Neural progenitor cell (in vitro differentiated cells): Measurements from ENCODE around the gene FKBP1A. TPM values are rescaled to one million over a fixed set of nuclear protein-coding genes. Genes with fewer than 3 reads are reported as not detected.

Experiments
- DNase-seq: peaks from one replicate; pipeline ENCODE4 v3.0.0-alpha.2; 2016; ENCODE audit warnings: low spot score
- H2AFZ ChIP-seq: fragments of 200-600 bp; sonication (generic); replicated peaks from 2 replicates; pipeline ENCODE4 v1.6.1; 2016; ENCODE audit warnings: antibody characterized with exemption
- H3F3A ChIP-seq: fragments of 200-600 bp; sonication (generic); 2 replicates; pipeline ENCODE4 v1.6.1; 2016; ENCODE audit warnings: antibody characterized with exemption, low read depth
- H3K27ac ChIP-seq: fragments of 200-600 bp; sonication (generic); 2 replicates; pipeline ENCODE4 v1.5.1; 2016; ENCODE audit warnings: mild to moderate bottlenecking
- H3K27me3 ChIP-seq: fragments of 200-600 bp; sonication (generic); 2 replicates; pipeline ENCODE4 v1.6.1; 2016; ENCODE audit warnings: mild to moderate bottlenecking, moderate library complexity
- H3K36me3 ChIP-seq: fragments of 200-600 bp; sonication (generic); 2 replicates; pipeline ENCODE4 v1.5.1; 2016
- H3K4me1 ChIP-seq: fragments of 200-600 bp; sonication (generic); 2 replicates; pipeline ENCODE4 v1.6.1; 2016; ENCODE audit warnings: mixed run types
- H3K4me2 ChIP-seq: fragments of 200-600 bp; sonication (generic); 2 replicates; pipeline ENCODE4 v1.6.1; 2016
- H3K4me3 ChIP-seq: fragments of 200-600 bp; sonication (generic); 2 replicates; pipeline ENCODE4 v1.5.1; 2016
- H3K79me2 ChIP-seq: fragments of 200-600 bp; sonication (generic); 2 replicates; pipeline ENCODE4 v1.6.1; 2016; ENCODE audit warnings: low read depth
- H3K9ac ChIP-seq: fragments of 200-600 bp; sonication (generic); 2 replicates; pipeline ENCODE4 v1.6.1; 2016
- H3K9me3 ChIP-seq: fragments of 200-600 bp; sonication (generic); 2 replicates; pipeline ENCODE4 v1.5.1; 2016; ENCODE audit warnings: low read depth
- H4K20me1 ChIP-seq: fragments of 200-600 bp; sonication (generic); 2 replicates; pipeline ENCODE4 v1.6.1; 2016; ENCODE audit warnings: low read depth
- H3K27ac Mint-ChIP-seq: 3 replicates; pipeline ENCODE4 v1.8.0; 2021; ENCODE audit warnings: mixed read lengths
- H3K27me3 Mint-ChIP-seq: 2 replicates; pipeline ENCODE4 v1.8.0; 2022; ENCODE audit warnings: low read depth, mild to moderate bottlenecking, inconsistent platforms, moderate library complexity, mixed read lengths; ENCODE audit not compliant: insufficient read depth
- H3K36me3 Mint-ChIP-seq: 3 replicates; pipeline ENCODE4 v1.8.0; 2021; ENCODE audit warnings: mixed read lengths
- H3K4me1 Mint-ChIP-seq: 3 replicates; pipeline ENCODE4 v1.8.0; 2021; ENCODE audit warnings: mixed read lengths
- H3K4me3 Mint-ChIP-seq: 3 replicates; pipeline ENCODE4 v1.8.0; 2021; ENCODE audit warnings: mild to moderate bottlenecking, moderate library complexity, mixed read lengths
- H3K9me3 Mint-ChIP-seq: 3 replicates; pipeline ENCODE4 v1.8.0; 2020; ENCODE audit warnings: mixed read lengths
- EZH2 ChIP-seq: fragments of 200-600 bp; sonication (generic); IDR thresholded peaks from 2 replicates; pipeline ENCODE4 v1.6.1; 2017; ENCODE audit warnings: antibody characterized with exemption, mild to moderate bottlenecking, moderate library complexity
- EZH2phosphoT487 ChIP-seq: fragments of 200-600 bp; sonication (generic); IDR thresholded peaks from 2 replicates; pipeline ENCODE4 v1.6.1; 2017; ENCODE audit warnings: antibody characterized with exemption
- total RNA-seq: library from RNA; depleted of rRNA; stranded (reverse); fragments of >200 nt; gene quantifications from 2 replicates; pipeline ENCODE4 v1.2.3, GENCODE V29; 2015; ENCODE audit warnings: low replicate concordance
- TF ChIP-seq, protein P1 (sequence below): fragments of 200-600 bp; sonication (generic); IDR thresholded peaks from 2 replicates; pipeline ENCODE4 v1.5.1; 2017; ENCODE audit warnings: antibody characterized with exemption, mild to moderate bottlenecking

Gene FKBP1A
- total RNA-seq, 1 donor from 2014 or later, result 128 TPM

DNA sequence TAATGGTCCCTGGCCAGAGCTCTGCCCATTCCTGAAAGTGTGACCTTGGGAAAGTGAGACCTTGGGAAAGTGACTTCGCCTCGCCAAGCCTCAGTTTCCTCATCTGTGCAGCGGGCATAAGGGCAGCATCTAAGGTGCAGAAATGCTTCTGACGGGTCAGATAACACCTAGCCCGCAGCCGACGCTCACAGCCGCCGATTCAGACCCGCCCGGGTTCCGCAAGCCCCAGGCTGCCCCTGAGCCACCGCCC is 486 bp downstream of the FKBP1A start:
- H3K9me3 Mint-ChIP-seq, result no peaks in the 10 kb centered on the region
- no peak overlapping the region for H2AFZ ChIP-seq
- H3K36me3 Mint-ChIP-seq, result peaks cover 7% of the 10 kb centered on the region
- peaks cover 39% of the 10 kb centered on the region for H3K4me1 ChIP-seq
- H3K27me3 Mint-ChIP-seq, result peaks cover 9% of the 10 kb centered on the region
- H3K4me3 ChIP-seq, result peak overlapping the region; percentile 78
- H3K27ac ChIP-seq, result no peak overlapping the region
- H3K4me2 ChIP-seq, result peak overlapping the region; percentile 87
- TF ChIP-seq EZH2 (no peak), EZH2phosphoT487 (no peak)
- TF ChIP-seq, protein P1, sequence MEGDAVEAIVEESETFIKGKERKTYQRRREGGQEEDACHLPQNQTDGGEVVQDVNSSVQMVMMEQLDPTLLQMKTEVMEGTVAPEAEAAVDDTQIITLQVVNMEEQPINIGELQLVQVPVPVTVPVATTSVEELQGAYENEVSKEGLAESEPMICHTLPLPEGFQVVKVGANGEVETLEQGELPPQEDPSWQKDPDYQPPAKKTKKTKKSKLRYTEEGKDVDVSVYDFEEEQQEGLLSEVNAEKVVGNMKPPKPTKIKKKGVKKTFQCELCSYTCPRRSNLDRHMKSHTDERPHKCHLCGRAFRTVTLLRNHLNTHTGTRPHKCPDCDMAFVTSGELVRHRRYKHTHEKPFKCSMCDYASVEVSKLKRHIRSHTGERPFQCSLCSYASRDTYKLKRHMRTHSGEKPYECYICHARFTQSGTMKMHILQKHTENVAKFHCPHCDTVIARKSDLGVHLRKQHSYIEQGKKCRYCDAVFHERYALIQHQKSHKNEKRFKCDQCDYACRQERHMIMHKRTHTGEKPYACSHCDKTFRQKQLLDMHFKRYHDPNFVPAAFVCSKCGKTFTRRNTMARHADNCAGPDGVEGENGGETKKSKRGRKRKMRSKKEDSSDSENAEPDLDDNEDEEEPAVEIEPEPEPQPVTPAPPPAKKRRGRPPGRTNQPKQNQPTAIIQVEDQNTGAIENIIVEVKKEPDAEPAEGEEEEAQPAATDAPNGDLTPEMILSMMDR, result no peak
- peak overlapping the region; percentile 91 for H3K4me3 Mint-ChIP-seq
- peaks cover 38% of the 10 kb centered on the region for H3K27me3 ChIP-seq
- H3K4me1 Mint-ChIP-seq, result peaks cover 34% of the 10 kb centered on the region
- H3K9me3 ChIP-seq, result no peaks in the 10 kb centered on the region
- H3F3A ChIP-seq, result no peaks in the 10 kb centered on the region
- H3K27ac Mint-ChIP-seq, result no peak overlapping the region
- no peaks in the 10 kb centered on the region for H3K36me3 ChIP-seq
- DNase-seq, result no peak
- peaks cover 51% of the 10 kb centered on the region for H4K20me1 ChIP-seq
- H3K79me2 ChIP-seq, result peaks cover 55% of the 10 kb centered on the region
- H3K9ac ChIP-seq, result peak overlapping the region; percentile 57

DNA sequence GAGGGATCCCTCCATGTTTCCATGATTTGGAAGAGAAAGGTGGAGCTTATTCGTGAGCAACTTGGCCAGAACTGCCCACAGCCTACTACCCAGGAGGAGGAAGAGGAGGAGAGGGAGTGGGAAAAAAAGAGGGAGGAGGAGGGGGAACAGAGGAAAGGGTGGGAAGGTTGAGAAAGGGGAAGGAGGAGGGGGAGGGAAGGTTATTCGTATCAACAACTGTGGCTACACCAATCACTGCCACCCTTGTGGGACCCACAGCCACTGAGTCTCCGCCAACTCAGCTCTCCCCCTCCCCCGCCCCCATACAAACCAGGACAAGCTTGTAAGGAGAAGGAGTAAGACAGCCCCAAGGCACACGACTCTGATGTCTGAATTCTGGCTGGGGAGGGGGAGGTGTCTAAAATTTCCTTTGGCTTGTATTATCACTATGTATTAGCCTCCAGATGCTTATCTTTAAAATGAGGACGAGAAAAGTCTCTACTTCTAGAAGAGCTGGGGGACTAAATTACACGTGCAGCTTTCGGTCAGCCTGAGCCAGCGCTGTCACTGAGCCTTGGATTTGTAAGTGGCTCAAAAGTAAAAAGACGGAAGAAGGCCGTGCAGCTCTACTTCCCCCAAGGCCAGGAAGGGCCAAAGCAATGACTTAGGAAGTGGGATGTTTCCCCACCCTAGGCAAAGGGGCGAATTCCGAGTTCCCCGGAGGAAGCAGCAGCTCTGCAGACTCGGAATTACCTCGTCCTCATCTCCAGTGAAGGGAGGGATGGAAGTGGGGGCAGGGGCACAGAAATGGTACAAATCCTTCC is 1.0 kb downstream of the FKBP1A start:
- H3K36me3 Mint-ChIP-seq, result peaks cover 7% of the 10 kb centered on the region
- H3K4me3 ChIP-seq, result peak overlapping the region; percentile 78
- H3K27ac Mint-ChIP-seq, result no peak overlapping the region
- H3F3A ChIP-seq, result no peaks in the 10 kb centered on the region
- peaks cover 33% of the 10 kb centered on the region for H3K27me3 ChIP-seq
- H3K36me3 ChIP-seq, result no peaks in the 10 kb centered on the region
- H3K4me1 ChIP-seq, result peaks cover 39% of the 10 kb centered on the region
- H3K4me2 ChIP-seq, result peak overlapping the region; percentile 87
- H3K9me3 Mint-ChIP-seq, result no peaks in the 10 kb centered on the region
- TF ChIP-seq, protein P1, result no peak
- TF ChIP-seq EZH2, result no peak
- TF ChIP-seq EZH2phosphoT487, result no peak
- H3K27ac ChIP-seq, result no peak overlapping the region
- H3K79me2 ChIP-seq, result peaks cover 60% of the 10 kb centered on the region
- H2AFZ ChIP-seq, result no peak overlapping the region
- H3K9me3 ChIP-seq, result no peaks in the 10 kb centered on the region
- peak overlapping the region; percentile 91 for H3K4me3 Mint-ChIP-seq
- H4K20me1 ChIP-seq, result peaks cover 56% of the 10 kb centered on the region
- peak; percentile 32 for DNase-seq
- peaks cover 34% of the 10 kb centered on the region for H3K4me1 Mint-ChIP-seq
- H3K27me3 Mint-ChIP-seq, result peaks cover 9% of the 10 kb centered on the region
- peak overlapping the region; percentile 57 for H3K9ac ChIP-seq

DNA sequence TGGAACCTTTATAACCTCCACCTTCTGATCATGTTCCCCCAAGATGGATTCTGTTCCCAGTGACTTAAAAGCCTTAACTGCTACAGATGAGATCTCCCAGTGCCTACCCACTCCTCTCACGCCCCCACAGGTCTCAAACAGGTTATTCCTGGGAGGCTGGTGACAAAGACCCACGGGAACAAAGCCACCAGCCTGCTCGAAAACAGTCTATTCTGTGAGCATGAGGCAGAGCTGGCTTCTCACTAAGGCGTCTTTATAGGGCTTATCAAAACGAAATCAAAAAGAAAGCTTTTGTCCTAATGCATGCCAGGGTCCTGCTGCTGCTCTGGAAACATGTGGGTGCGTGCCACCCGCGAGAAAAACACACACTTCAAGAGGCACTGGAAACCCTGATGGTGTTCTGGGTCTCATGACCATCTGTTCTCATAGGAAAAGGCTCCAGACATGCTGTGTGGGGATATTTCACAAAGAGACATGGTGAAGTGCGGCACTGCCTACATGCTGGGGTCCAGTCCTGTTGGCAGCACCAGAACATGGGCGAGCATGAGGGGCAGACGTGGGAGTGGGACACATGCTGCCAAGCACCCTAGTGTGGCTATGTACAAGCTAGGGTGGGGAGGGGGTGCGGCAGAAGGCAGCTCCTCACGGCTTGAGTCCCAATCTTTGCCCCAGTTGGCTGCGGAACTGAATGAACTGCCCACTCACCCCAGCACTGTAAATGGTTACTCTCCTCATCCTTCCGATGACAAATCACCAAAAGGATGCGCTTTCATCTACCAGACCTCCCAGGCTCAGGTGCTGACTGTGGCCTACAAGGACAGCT is 2.1 kb downstream of the FKBP1A start:
- Mint-ChIP-seq H3K4me1 (peaks cover 34% of the 10 kb centered on the region), H3K27me3 (peaks cover 9% of the 10 kb centered on the region), H3K9me3 (no peaks in the 10 kb centered on the region), H3K4me3 (peak overlapping the region; percentile 91), H3K27ac (peak overlapping the region; percentile 72), H3K36me3 (peaks cover 7% of the 10 kb centered on the region)
- Histone ChIP-seq H3K79me2 (peaks cover 71% of the 10 kb centered on the region), H3F3A (no peaks in the 10 kb centered on the region), H3K9ac (no peak overlapping the region), H3K27me3 (peaks cover 23% of the 10 kb centered on the region), H4K20me1 (peaks cover 67% of the 10 kb centered on the region), H3K4me2 (peak overlapping the region; percentile 87), H3K36me3 (no peaks in the 10 kb centered on the region), H3K4me1 (peaks cover 39% of the 10 kb centered on the region), H3K9me3 (no peaks in the 10 kb centered on the region), H3K4me3 (peak overlapping the region; percentile 78), H2AFZ (no peak overlapping the region), H3K27ac (no peak overlapping the region)
- TF ChIP-seq, protein P1, result no peak
- TF ChIP-seq EZH2, result no peak
- no peak for TF ChIP-seq EZH2phosphoT487
- DNase-seq, result no peak
